Measurements from ENCODE around the gene UBE2S. TPM values are rescaled to one million over a fixed set of nuclear protein-coding genes. Genes with fewer than 3 reads are reported as not detected.

The UBE2S gene
- total RNA-seq, 1 experiment from 2014 or later = 393 TPM

GRCh38 chr19:55370305-55370988 lies 37.1 kb downstream of the UBE2S start, which contains the start of gene IL11:
IL11 (minus strand) TSS chr19:55370463; CDS start chr19:55370310, 153 bp downstream.
- Histone ChIP-seq H3K23me2 (ENCODE audit: insufficient read length, low read depth, low read length, poor library complexity, severe bottlenecking) (peaks cover 10% of the 10 kb centered on the region), H4K8ac (replicated peaks; ENCODE audit: insufficient read length, low read depth, low read length) (no peak within 1 kb of the TSS), H3K4me2 (ENCODE audit: insufficient read depth, insufficient read length, low read length) (peak within 1 kb of the TSS; percentile 76), H3K79me2 (ENCODE audit: insufficient read depth, low read length) (no peaks in the 10 kb centered on the region), H3K9me3 (ENCODE audit: control insufficient read depth, low read depth, low read length) (no peaks in the 10 kb centered on the region), H3K14ac (ENCODE audit: insufficient read depth, low read length) (no peak within 1 kb of the TSS; the same call in 1 of the 2 replicates), H2BK12ac (ENCODE audit: insufficient read length, low read depth, low read length) (no peak within 1 kb of the TSS), H3K56ac (ENCODE audit: insufficient read length, low read depth, low read length) (no peak within 1 kb of the TSS), H3K27me3 (ENCODE audit: insufficient read depth, low read length) (peaks cover 5% of the 10 kb centered on the region), H3T11ph (ENCODE audit: low read length) (no peak within 1 kb of the TSS), H3K4me1 (ENCODE audit: insufficient read depth, low read length) (no peaks in the 10 kb centered on the region), H4K5ac (ENCODE audit: insufficient read length, low read depth, low read length) (no peak within 1 kb of the TSS), H2BK20ac (ENCODE audit: low read depth, low read length, poor library complexity, severe bottlenecking) (no peak within 1 kb of the TSS), H4K20me1 (ENCODE audit: control insufficient read depth, insufficient read depth, insufficient read length) (no peaks in the 10 kb centered on the region), H2BK120ac (ENCODE audit: low read depth, low read length, poor library complexity, severe bottlenecking) (no peak within 1 kb of the TSS), H3K79me1 (ENCODE audit: insufficient read depth, low read depth, low read length, poor library complexity, severe bottlenecking) (no peaks in the 10 kb centered on the region), H2BK15ac (ENCODE audit: low read depth, low read length) (no peak within 1 kb of the TSS), H3K4ac (ENCODE audit: low read depth, low read length) (no peak within 1 kb of the TSS), H3K9ac (ENCODE audit: extremely low read depth, insufficient read length, low read length) (no peak within 1 kb of the TSS), H4K91ac (ENCODE audit: insufficient read length, low read depth, low read length) (no peak within 1 kb of the TSS), H3K27ac (ENCODE audit: insufficient read length, low read depth, low read length) (no peak within 1 kb of the TSS), H2AFZ (ENCODE audit: low read length) (no peak within 1 kb of the TSS), H2AK5ac (ENCODE audit: insufficient read length, low read length) (no peak within 1 kb of the TSS), H3K18ac (ENCODE audit: insufficient read length, low read depth, low read length) (no peak within 1 kb of the TSS), H3K23ac (ENCODE audit: insufficient read length, low read depth, low read length) (no peak within 1 kb of the TSS), H2BK5ac (ENCODE audit: insufficient read length, low read length) (no peak within 1 kb of the TSS)
- peak within 1 kb of the TSS in 1 of 3 experiments; percentile 63; a peak in 2 of 7 replicates for H3K27ac Mint-ChIP-seq
- no peak for DNase-seq
- H3K4me3 Mint-ChIP-seq = peak within 1 kb of the TSS; percentile 71 to 89
- WGBS (ENCODE audit: extremely low coverage, insufficient read length, low lambda C conversion rate) = no CpG with 5 or more reads among the region's 32 CpGs
- H3K36me3 Mint-ChIP-seq (ENCODE audit: insufficient read depth in 1 of 3, low read depth in 3 of 3) = peaks cover 0 to 6% (median 0%) of the 10 kb centered on the region in 3 experiments; a peak in 1 of 7 replicates
- H3K9me3 Mint-ChIP-seq = peaks cover 0 to 5% of the 10 kb centered on the region in 2 experiments; a peak in 2 of 5 replicates
- peaks cover 74% of the 10 kb centered on the region for H3K27me3 Mint-ChIP-seq (ENCODE audit: low read depth)
- no peak for TF ChIP-seq CTCF (conservative IDR thresholded peaks at IDR 0.05)
- H3K4me1 Mint-ChIP-seq = peaks cover 28 to 44% of the 10 kb centered on the region in 2 experiments
